GM10248 (cell line): ENCODE results near the gene KRT6B.

Experiments
- CTCF ChIA-PET: fragments of 300-600 bp; sonication (Branson Sonifier 250); formaldehyde crosslinking; extraction: SDS; loops from one replicate; lab custom pipeline; 2021; ENCODE audit warnings: antibody characterized with exemption; lab: Yijun Ruan, JAX
- POLR2A ChIA-PET: fragments of 350-650 bp; sonication (Branson Sonifier 250); formaldehyde crosslinking; extraction: SDS; loops from one replicate; lab custom pipeline; 2020; ENCODE audit warnings: antibody characterized with exemption; lab: Yijun Ruan, JAX
- DNase-seq: peaks from one replicate; pipeline ENCODE4 v3.0.0; 2012; ENCODE audit errors: extremely low spot score
- CTCF ChIP-seq: IDR thresholded peaks from 2 replicates; pipeline ENCODE4 v1.5.1; 2012; ENCODE audit warnings: mild to moderate bottlenecking, low read depth; ENCODE audit errors: extremely low read depth, missing control alignments, control extremely low read depth

Gene KRT6B

GRCh38 chr12:52433501-52434080 lies 18.4 kb downstream of the KRT6B start:
- DNase-seq: no peak

GRCh38 chr12:52432559-52433207 lies 19.3 kb downstream of the KRT6B start:
- no peak for DNase-seq
- no peak for TF ChIP-seq CTCF
- ChIA-PET CTCF (no interaction called here), POLR2A (no interaction called here)

More at GRCh38 chr12:52433501-52434080, 18.4 kb downstream of the KRT6B start:
- ChIA-PET POLR2A (no interaction called here), CTCF (no interaction called here)
- no peak for TF ChIP-seq CTCF

GRCh38 chr12:52428121-52428520 lies 23.8 kb downstream of the KRT6B start:
- POLR2A ChIA-PET: no interaction called here
- DNase-seq: no peak
- CTCF ChIA-PET: interaction anchor here (1.4 kb wide), 2 partner anchors 10 to 457 kb away, joined by 4 to 6 read pairs; no protein-coding TSS in a partner anchor
- no peak for TF ChIP-seq CTCF

- no peak for DNase-seq
- ChIA-PET POLR2A (no interaction called here), CTCF (interaction anchor here (0.8 to 1.4 kb wide), 3 partner anchors 9 to 458 kb away, joined by 3 to 6 read pairs (median 4); no protein-coding TSS in a partner anchor)
- no peak for TF ChIP-seq CTCF
Observed at GRCh38 chr12:52427083-52427482, 24.9 kb downstream of the KRT6B start.

GRCh38 chr12:52426034-52426433 lies 25.9 kb downstream of the KRT6B start:
- TF ChIP-seq CTCF: no peak
- no peak for DNase-seq
- POLR2A ChIA-PET: no interaction called here
- CTCF ChIA-PET: interaction anchor here (1.6 kb wide), 1 partner anchor 12 kb away, joined by 5 read pairs; no protein-coding TSS in a partner anchor

- CTCF ChIA-PET: interaction anchor here (1.6 kb wide), 1 partner anchor 11 kb away, joined by 5 read pairs; no protein-coding TSS in a partner anchor
- DNase-seq: no peak
- POLR2A ChIA-PET: no interaction called here
- TF ChIP-seq CTCF: no peak
Observed at GRCh38 chr12:52425466-52425865, 26.5 kb downstream of the KRT6B start.
